Ascending aorta (tissue), 2 donors: ENCODE results near the gene EFNB3. TPM values are rescaled to one million over a fixed set of nuclear protein-coding genes. Genes with fewer than 3 reads are reported as not detected.

Experiments used
- DNase-seq, 2 donors: peaks; one replicate each; pipeline ENCODE4 v3.0.0-alpha.2; 2019; ENCODE audit warnings: low spot score in 2 of 2
- H3K27ac ChIP-seq, 2 donors: fragments of 200-600 bp; sonication (generic); one replicate each; pipeline ENCODE4 v1.5.1; 2016 to 2017; ENCODE audit warnings: mild to moderate bottlenecking in 1 of 2
- H3K27me3 ChIP-seq: fragments of 200-600 bp; sonication (generic); one replicate; pipeline ENCODE4 v1.5.1; 2017
- H3K36me3 ChIP-seq, 2 donors: fragments of 200-600 bp; sonication (generic); one replicate each; pipeline ENCODE4 v1.5.1; 2016
- H3K4me1 ChIP-seq, 2 donors: fragments of 200-600 bp; sonication (generic); one replicate each; pipeline ENCODE4 v1.5.1; 2016 to 2017; ENCODE audit warnings: mild to moderate bottlenecking in 1 of 2
- H3K4me3 ChIP-seq, 2 donors: fragments of 200-600 bp; sonication (generic); one replicate each; pipeline ENCODE4 v1.5.1; 2016 to 2017; ENCODE audit warnings: mild to moderate bottlenecking in 1 of 2
- H3K9me3 ChIP-seq, 2 donors: fragments of 200-600 bp; sonication (generic); one replicate each; pipeline ENCODE4 v1.5.1; 2016
- CTCF ChIP-seq, 3 experiments: fragments of 200-600 bp in 2 of 3; fragments of 450-650 bp in 1 of 3; sonication (generic) in 2 of 3; IDR thresholded peaks; one replicate each; pipeline ENCODE4 v1.5.1; 2016 to 2019; ENCODE audit warnings: antibody characterized with exemption in 3 of 3, mild to moderate bottlenecking in 1 of 3, moderate library complexity in 1 of 3
- intact Hi-C: fragments of 100-400 bp; cut with DNase I; formaldehyde crosslinking; loops from one replicate; pipeline ENCODE4 v1.15.1; 2023
- total RNA-seq: library from RNA; depleted of rRNA; stranded (reverse); fragments of >200 nt; gene quantifications from one replicate; pipeline ENCODE4 v1.1.0, GENCODE V29; 2016

The EFNB3 gene
- not detected for total RNA-seq

GRCh38 chr17:7704601-7705268, at the start of gene EFNB3:
TSS of gene EFNB3 (plus strand) at chr17:7705202. CDS start at chr17:7705599, 397 bp downstream.
- Histone ChIP-seq H3K27ac (no peak within 1 kb of the TSS), H3K4me1 (peaks cover 6 to 11% of the 10 kb centered on the region in 2 donors), H3K36me3 (peaks cover 9 to 27% of the 10 kb centered on the region in 2 donors), H3K27me3 (peaks cover 5% of the 10 kb centered on the region), H3K4me3 (peak within 1 kb of the TSS; percentile 41 to 43), H3K9me3 (no peaks in the 10 kb centered on the region)
- DNase-seq, result no peak
- intact Hi-C loops, result no loop called here
- TF ChIP-seq CTCF (IDR thresholded peaks at IDR 0.05), result no peak

GRCh38 chr17:7655541-7655840, 49.5 kb upstream of the EFNB3 start:
- Histone ChIP-seq H3K4me3 (no peak overlapping the region), H3K4me1 (peaks cover 13 to 19% of the 10 kb centered on the region in 2 donors), H3K9me3 (no peaks in the 10 kb centered on the region), H3K36me3 (no peaks in the 10 kb centered on the region), H3K27ac (no peak overlapping the region), H3K27me3 (peaks cover 13% of the 10 kb centered on the region)
- intact Hi-C loops, result no loop called here
- TF ChIP-seq CTCF (IDR thresholded peaks at IDR 0.05), result no peak
- DNase-seq, result no peak

GRCh38 chr17:7656958-7657609, 47.9 kb upstream of the EFNB3 start:
- H3K27me3 ChIP-seq, result no peaks in the 10 kb centered on the region
- H3K4me3 ChIP-seq, result no peak overlapping the region
- no peak for DNase-seq
- no peaks in the 10 kb centered on the region for H3K36me3 ChIP-seq
- H3K4me1 ChIP-seq, result peaks cover 0 to 6% of the 10 kb centered on the region in 2 donors
- intact Hi-C loops, result no loop called here
- no peak for TF ChIP-seq CTCF (IDR thresholded peaks at IDR 0.05)
- no peaks in the 10 kb centered on the region for H3K9me3 ChIP-seq
- no peak overlapping the region for H3K27ac ChIP-seq

- no peak for TF ChIP-seq CTCF (IDR thresholded peaks at IDR 0.05)
- Histone ChIP-seq H3K4me1 (no peaks in the 10 kb centered on the region), H3K9me3 (no peaks in the 10 kb centered on the region), H3K27me3 (no peaks in the 10 kb centered on the region), H3K4me3 (no peak overlapping the region), H3K27ac (no peak overlapping the region), H3K36me3 (peaks cover 39 to 55% of the 10 kb centered on the region in 2 donors)
- intact Hi-C loops, result no loop called here
- no peak for DNase-seq
Observed at GRCh38 chr17:7667656-7668406, 37.2 kb upstream of the EFNB3 start.

- Histone ChIP-seq H3K9me3 (no peaks in the 10 kb centered on the region), H3K27me3 (no peaks in the 10 kb centered on the region), H3K4me1 (no peaks in the 10 kb centered on the region), H3K36me3 (peaks cover 43 to 62% of the 10 kb centered on the region in 2 donors), H3K27ac (no peak overlapping the region), H3K4me3 (no peak overlapping the region)
- intact Hi-C loops, result no loop called here
- DNase-seq, result no peak
- no peak for TF ChIP-seq CTCF (IDR thresholded peaks at IDR 0.05)
Observed at GRCh38 chr17:7668482-7668881, 36.5 kb upstream of the EFNB3 start.
